Measurements from ENCODE around the gene PCDHGB4.

The PCDHGB4 gene

DNA sequence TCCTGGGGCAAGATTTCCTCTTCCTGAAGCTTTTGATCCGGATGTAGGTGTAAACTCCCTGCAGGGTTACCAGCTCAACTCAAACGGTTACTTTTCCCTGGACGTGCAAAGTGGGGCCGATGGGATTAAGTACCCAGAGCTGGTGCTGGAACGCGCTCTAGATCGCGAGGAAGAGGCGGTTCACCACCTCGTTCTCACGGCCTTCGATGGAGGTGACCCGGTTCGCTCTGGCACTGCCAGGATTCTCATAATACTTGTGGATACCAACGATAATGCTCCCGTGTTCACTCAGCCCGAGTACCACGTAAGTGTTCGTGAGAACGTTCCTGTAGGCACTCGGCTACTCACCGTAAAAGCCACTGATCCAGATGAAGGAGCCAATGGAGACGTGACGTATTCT lies 31.9 kb upstream of the PCDHGB4 start:
- DNase-seq, result no peak
- H4K20me1 ChIP-seq (ENCODE audit: insufficient read depth, low read length), result no peaks in the 10 kb centered on the region
- no peak overlapping the region for H3K27ac ChIP-seq (ENCODE audit: low read length)
- 0 out of 2 replicates have a peak, but pooled peaks cover 3% of the 10 kb centered on the region for H3K27me3 ChIP-seq (replicated peaks; ENCODE audit: insufficient read depth, low read length)
- no peaks in the 10 kb centered on the region for H3K4me1 ChIP-seq (ENCODE audit: low read length)
- no peaks in the 10 kb centered on the region for H3K9me2 ChIP-seq (replicated peaks; ENCODE audit: insufficient read depth, low read length)
- no peak overlapping the region for H2AFZ ChIP-seq (ENCODE audit: low read length)
- no peaks in the 10 kb centered on the region for H3K9me3 ChIP-seq (replicated peaks; ENCODE audit: insufficient read depth, low read length)
- TF ChIP-seq EZH2phosphoT487 (IDR thresholded peaks at IDR 0.05; ENCODE audit: low read length) (no peak), EZH2 (optimal IDR thresholded peaks at IDR 0.05; ENCODE audit: low read depth, low read length) (no peak)
- TF ChIP-seq, protein P1, sequence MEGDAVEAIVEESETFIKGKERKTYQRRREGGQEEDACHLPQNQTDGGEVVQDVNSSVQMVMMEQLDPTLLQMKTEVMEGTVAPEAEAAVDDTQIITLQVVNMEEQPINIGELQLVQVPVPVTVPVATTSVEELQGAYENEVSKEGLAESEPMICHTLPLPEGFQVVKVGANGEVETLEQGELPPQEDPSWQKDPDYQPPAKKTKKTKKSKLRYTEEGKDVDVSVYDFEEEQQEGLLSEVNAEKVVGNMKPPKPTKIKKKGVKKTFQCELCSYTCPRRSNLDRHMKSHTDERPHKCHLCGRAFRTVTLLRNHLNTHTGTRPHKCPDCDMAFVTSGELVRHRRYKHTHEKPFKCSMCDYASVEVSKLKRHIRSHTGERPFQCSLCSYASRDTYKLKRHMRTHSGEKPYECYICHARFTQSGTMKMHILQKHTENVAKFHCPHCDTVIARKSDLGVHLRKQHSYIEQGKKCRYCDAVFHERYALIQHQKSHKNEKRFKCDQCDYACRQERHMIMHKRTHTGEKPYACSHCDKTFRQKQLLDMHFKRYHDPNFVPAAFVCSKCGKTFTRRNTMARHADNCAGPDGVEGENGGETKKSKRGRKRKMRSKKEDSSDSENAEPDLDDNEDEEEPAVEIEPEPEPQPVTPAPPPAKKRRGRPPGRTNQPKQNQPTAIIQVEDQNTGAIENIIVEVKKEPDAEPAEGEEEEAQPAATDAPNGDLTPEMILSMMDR (IDR thresholded peaks at IDR 0.05; ENCODE audit: low read length), result no peak
- no peak overlapping the region for H3K4me3 ChIP-seq (ENCODE audit: low read length)
- H3K4me2 ChIP-seq (ENCODE audit: low read depth, low read length), result no peak overlapping the region
- no peaks in the 10 kb centered on the region for H3K36me3 ChIP-seq (replicated peaks; ENCODE audit: insufficient read depth, low read length)
- no peak overlapping the region for H3K9ac ChIP-seq (ENCODE audit: low read length)
- H3F3A ChIP-seq (ENCODE audit: insufficient read depth, low read length), result no peaks in the 10 kb centered on the region
- no peaks in the 10 kb centered on the region for H3K79me2 ChIP-seq (ENCODE audit: low read length)

DNA sequence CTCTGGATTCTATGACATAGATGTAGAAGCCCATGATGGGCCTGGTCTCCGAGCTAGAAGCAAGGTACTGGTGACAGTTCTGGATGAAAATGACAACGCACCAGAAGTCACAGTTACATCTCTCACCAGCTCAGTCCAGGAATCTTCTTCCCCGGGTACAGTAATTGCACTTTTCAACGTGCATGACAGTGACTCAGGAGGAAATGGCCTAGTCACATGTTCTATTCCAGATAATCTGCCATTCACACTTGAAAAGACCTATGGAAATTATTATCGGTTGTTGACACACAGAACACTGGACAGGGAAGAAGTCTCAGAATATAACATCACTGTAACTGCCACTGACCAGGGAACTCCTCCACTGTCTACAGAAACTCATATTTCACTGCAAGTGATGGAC lies 31.4 kb upstream of the PCDHGB4 start:
- H3F3A ChIP-seq (ENCODE audit: insufficient read depth, low read length), result no peaks in the 10 kb centered on the region
- no peak overlapping the region for H3K4me2 ChIP-seq (ENCODE audit: low read depth, low read length)
- no peak overlapping the region for H3K9ac ChIP-seq (ENCODE audit: low read length)
- no peaks in the 10 kb centered on the region for H3K27me3 ChIP-seq (replicated peaks; ENCODE audit: insufficient read depth, low read length)
- no peak overlapping the region for H3K27ac ChIP-seq (ENCODE audit: low read length)
- no peak overlapping the region for H3K4me3 ChIP-seq (ENCODE audit: low read length)
- no peak for DNase-seq
- H3K4me1 ChIP-seq (ENCODE audit: low read length), result no peaks in the 10 kb centered on the region
- no peaks in the 10 kb centered on the region for H4K20me1 ChIP-seq (ENCODE audit: insufficient read depth, low read length)
- H2AFZ ChIP-seq (ENCODE audit: low read length), result no peak overlapping the region
- no peaks in the 10 kb centered on the region for H3K9me2 ChIP-seq (replicated peaks; ENCODE audit: insufficient read depth, low read length)
- no peaks in the 10 kb centered on the region for H3K79me2 ChIP-seq (ENCODE audit: low read length)
- TF ChIP-seq EZH2 (optimal IDR thresholded peaks at IDR 0.05; ENCODE audit: low read depth, low read length), result no peak
- TF ChIP-seq, protein P1 (IDR thresholded peaks at IDR 0.05; ENCODE audit: low read length), result no peak
- no peaks in the 10 kb centered on the region for H3K9me3 ChIP-seq (replicated peaks; ENCODE audit: insufficient read depth, low read length)
- no peaks in the 10 kb centered on the region for H3K36me3 ChIP-seq (replicated peaks; ENCODE audit: insufficient read depth, low read length)

DNA sequence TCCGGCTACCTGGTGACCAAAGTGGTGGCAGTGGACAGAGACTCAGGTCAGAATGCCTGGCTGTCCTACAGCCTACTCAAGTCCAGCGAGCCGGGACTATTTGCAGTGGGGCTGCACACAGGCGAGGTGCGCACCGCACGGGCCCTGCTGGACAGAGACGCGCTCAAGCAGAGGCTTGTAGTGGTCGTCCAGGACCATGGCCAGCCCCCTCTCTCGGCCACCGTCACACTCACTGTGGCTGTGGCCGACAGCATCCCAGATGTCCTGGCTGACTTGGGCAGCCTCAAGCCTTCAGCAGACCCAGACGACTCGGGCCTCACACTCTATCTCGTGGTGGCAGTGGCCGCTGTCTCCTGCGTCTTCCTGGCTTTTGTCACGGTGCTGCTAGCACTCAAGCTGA lies 30.5 kb upstream of the PCDHGB4 start:
- no peaks in the 10 kb centered on the region for H4K20me1 ChIP-seq (ENCODE audit: insufficient read depth, low read length)
- no peak for DNase-seq
- H3K4me2 ChIP-seq (ENCODE audit: low read depth, low read length), result no peak overlapping the region
- no peaks in the 10 kb centered on the region for H3K79me2 ChIP-seq (ENCODE audit: low read length)
- no peaks in the 10 kb centered on the region for H3K36me3 ChIP-seq (replicated peaks; ENCODE audit: insufficient read depth, low read length)
- H3K9ac ChIP-seq (ENCODE audit: low read length), result no peak overlapping the region
- no peaks in the 10 kb centered on the region for H3K4me1 ChIP-seq (ENCODE audit: low read length)
- H3K9me2 ChIP-seq (replicated peaks; ENCODE audit: insufficient read depth, low read length), result no peaks in the 10 kb centered on the region
- no peak overlapping the region for H3K4me3 ChIP-seq (ENCODE audit: low read length)
- no peaks in the 10 kb centered on the region for H3K27me3 ChIP-seq (replicated peaks; ENCODE audit: insufficient read depth, low read length)
- H3F3A ChIP-seq (ENCODE audit: insufficient read depth, low read length), result no peaks in the 10 kb centered on the region
- no peak for TF ChIP-seq EZH2phosphoT487 (IDR thresholded peaks at IDR 0.05; ENCODE audit: low read length)
- no peak for TF ChIP-seq EZH2 (optimal IDR thresholded peaks at IDR 0.05; ENCODE audit: low read depth, low read length)
- TF ChIP-seq, protein P1 (IDR thresholded peaks at IDR 0.05; ENCODE audit: low read length), result no peak
- H2AFZ ChIP-seq (ENCODE audit: low read length), result no peak overlapping the region
- no peak overlapping the region for H3K27ac ChIP-seq (ENCODE audit: low read length)
- no peaks in the 10 kb centered on the region for H3K9me3 ChIP-seq (replicated peaks; ENCODE audit: insufficient read depth, low read length)
